Activated T-helper 2 cell treated with anti-CD3 and anti-CD28 coated beads, Interferon-gamma antibody, Interleukin-2, Interleukin-4, amounts not matched to agents 10 μg/mL and 5 μg/mL and 100 μg/mL, durations not matched to agents 14 hours and 24 hours and 36 hours (primary cell): Measurements from ENCODE around the gene STARD3. TPM values are rescaled to one million over a fixed set of nuclear protein-coding genes. Genes with fewer than 3 reads are reported as not detected.
"Not testable (repeated sequence)": the region's sequence is repeated elsewhere in the genome, so short reads cannot be mapped to it uniquely, and the experiment has no call there.

Experiments used
- DNase-seq: peaks from one replicate; pipeline ENCODE4 v3.0.0; 2021; ENCODE audit warnings: low spot score
- H3K27ac Mint-ChIP-seq: one replicate; pipeline ENCODE4 v1.8.0; 2021; ENCODE audit warnings: mixed read lengths
- H3K27me3 Mint-ChIP-seq: one replicate; pipeline ENCODE4 v1.8.0; 2021; ENCODE audit warnings: low read depth, mixed read lengths
- H3K36me3 Mint-ChIP-seq: one replicate; pipeline ENCODE4 v1.8.0; 2021; ENCODE audit warnings: low read depth, mixed read lengths
- H3K4me1 Mint-ChIP-seq: one replicate; pipeline ENCODE4 v1.8.0; 2021; ENCODE audit warnings: low read depth, mixed read lengths
- H3K4me3 Mint-ChIP-seq: one replicate; pipeline ENCODE4 v1.8.0; 2021; ENCODE audit warnings: low read depth, mild to moderate bottlenecking, moderate library complexity, mixed read lengths
- H3K9me3 Mint-ChIP-seq: one replicate; pipeline ENCODE4 v1.8.0; 2021; ENCODE audit warnings: mixed read lengths
- intact Hi-C: fragments of 100-400 bp; cut with micrococcal nuclease; formaldehyde crosslinking; loops from one replicate; pipeline ENCODE4 v1.15.1; 2023
- total RNA-seq: library from RNA; stranded (reverse); gene quantifications from 2 replicates; pipeline ENCODE4 v1.2.3, GENCODE V29; 2022

STARD3 gene
- 51.5 and 54.4 TPM in 2 replicates for total RNA-seq

DNA sequence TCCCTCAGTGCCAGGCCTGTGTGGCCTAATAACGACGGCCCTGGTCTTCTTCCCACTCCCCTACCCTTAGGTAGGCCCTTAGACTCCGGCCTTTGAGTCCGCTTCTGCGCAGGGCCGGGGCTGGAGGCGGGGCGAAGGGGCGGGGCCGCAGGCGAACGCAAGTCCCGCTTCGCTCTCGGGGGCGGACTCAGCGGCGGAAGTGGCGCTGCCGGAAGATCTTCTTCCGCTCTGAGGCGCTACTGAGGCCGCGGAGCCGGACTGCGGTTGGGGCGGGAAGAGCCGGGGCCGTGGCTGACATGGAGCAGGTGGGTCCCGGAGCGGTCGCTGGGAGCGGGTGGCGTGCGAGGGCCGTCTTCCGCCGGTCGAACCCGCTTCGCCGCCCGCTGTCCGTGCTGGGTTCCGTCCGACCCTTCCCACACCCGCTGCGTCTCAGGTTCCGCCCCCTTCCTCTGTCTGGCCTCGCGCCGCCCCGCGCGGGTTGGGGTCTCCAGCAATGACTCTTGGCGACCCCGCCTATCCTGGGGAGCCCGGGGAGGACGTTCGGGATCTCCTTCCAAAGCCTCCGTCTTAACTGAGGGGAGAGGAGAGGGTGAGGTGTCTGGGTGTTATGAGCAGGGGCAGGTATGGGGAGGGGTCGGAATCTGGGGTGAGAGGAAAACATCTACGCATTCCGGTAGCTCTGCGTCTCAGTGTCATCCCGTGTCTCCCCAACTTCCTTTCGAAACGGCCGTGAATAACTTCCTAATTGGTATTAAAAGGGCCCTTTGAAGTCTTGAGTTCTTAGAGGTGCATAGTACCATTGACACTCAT, at the start of gene STARD3:
TSS of gene STARD3 (plus strand) at position 218 of the 810 bp plus-strand sequence. CDS start 16,388 bp downstream, outside the sequence.
- peak; percentile 86 for DNase-seq
- Mint-ChIP-seq H3K4me3 (peak within 1 kb of the TSS; percentile 92), H3K4me1 (peaks cover 24% of the 10 kb centered on the region), H3K27ac (peak within 1 kb of the TSS; percentile 71), H3K9me3 (no peaks in the 10 kb centered on the region), H3K27me3 (no peaks in the 10 kb centered on the region), H3K36me3 (peaks cover 2% of the 10 kb centered on the region)
- intact Hi-C loops, result loop anchor here (2.0 to 5.0 kb wide), 2 partner anchors 115 to 344 kb away; partner anchors contain the start of gene PSMD3

DNA sequence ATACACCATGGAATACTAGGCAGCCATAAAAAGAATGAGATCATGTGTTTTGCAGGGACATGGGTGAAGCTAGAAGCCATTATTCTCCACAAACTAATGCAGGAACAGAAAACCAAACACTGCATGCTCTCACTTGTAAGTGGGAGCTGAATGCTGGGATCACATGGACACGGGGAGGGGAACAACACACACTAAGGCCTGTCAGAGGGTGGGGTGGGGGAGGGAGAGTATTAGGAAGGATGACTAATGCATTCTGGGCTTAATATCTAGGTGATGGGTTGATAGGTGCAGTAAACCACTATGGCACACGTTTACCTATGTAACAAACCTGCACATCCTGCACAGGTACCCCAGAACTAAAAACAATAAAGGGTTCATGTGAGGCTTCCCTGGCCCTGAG, 46.8 kb upstream of the STARD3 start:
- peaks cover 28% of the 10 kb centered on the region for H3K27me3 Mint-ChIP-seq
- H3K36me3 Mint-ChIP-seq, intact Hi-C loops, H3K27ac Mint-ChIP-seq, H3K4me1 Mint-ChIP-seq, H3K9me3 Mint-ChIP-seq, H3K4me3 Mint-ChIP-seq, DNase-seq: not testable (repeated sequence)

DNA sequence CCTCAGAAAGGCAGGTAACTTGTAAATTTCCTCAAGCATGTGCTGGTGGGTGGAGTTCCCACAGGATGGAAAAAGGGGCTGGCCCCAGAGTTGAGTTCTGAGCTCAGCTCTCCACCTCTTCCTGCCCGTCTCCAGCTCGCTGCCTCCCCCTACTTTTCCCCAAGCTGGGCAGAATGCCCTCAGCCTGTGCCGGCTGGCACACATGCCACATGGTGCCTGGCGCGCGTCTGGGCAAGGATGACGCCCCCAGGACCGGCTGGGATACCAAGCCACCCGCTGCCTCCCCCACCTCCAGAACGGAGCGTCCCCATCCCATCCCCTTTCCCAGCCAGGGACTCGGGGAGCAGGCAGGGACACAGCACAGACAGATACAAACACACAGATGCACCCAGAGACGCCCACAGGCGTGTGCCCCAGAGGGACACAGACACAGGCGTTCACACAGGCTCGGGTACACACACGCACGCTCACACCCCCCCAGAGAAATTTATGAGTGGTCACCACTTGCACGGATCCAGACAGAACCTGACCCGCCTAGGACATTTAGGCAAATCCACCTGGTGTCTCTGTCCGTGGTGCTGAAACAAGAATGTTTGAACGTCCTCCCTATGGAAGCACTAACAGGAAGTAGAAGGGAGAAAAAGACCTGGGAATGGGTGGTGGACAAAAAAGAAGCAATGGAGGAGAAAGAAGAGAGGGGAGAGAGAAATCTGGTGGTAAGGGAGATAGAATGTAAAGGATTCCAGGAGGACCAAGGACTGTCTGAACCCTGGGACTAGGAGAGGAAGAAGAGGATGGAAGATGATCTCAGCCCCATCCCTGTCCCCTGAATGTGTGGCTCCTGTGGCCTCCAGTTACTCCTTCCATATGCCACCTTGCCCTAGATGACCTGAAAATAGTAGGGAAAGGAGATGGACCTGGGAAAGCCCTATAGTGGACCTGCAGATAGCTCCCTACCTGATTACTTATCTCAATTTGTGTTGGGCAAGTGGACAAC, 44.7 kb upstream of the STARD3 start:
- Mint-ChIP-seq H3K36me3 (no peaks in the 10 kb centered on the region), H3K9me3 (no peaks in the 10 kb centered on the region), H3K27me3 (peaks cover 47% of the 10 kb centered on the region), H3K4me1 (no peaks in the 10 kb centered on the region), H3K4me3 (no peak overlapping the region), H3K27ac (no peak overlapping the region)
- DNase-seq, result no peak
- intact Hi-C loops, result no loop called here

DNA sequence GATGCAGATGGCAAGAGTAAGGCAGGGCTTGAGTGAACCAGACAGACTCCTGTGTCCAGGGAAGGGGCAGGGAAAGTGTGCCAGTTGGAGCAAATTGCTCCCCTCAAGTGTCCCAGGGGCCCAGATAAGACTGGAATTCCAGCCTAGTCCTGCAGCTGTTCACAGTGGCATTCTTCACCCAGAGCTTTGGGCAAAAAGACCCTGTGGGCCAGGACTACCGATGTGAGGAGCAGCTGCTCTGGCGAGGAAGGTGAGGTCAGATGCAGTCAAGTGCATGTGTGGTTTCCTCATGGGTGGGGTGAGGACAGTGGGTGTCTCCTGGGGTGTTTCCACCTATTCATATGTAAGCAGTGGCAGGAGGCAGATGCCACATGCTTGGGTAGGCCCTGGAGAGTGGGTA, 43.6 kb upstream of the STARD3 start:
- H3K4me1 Mint-ChIP-seq, result peaks cover 2% of the 10 kb centered on the region
- H3K27me3 Mint-ChIP-seq, result peaks cover 55% of the 10 kb centered on the region
- H3K27ac Mint-ChIP-seq, result no peak overlapping the region
- no peaks in the 10 kb centered on the region for H3K36me3 Mint-ChIP-seq
- no peak overlapping the region for H3K4me3 Mint-ChIP-seq
- no peaks in the 10 kb centered on the region for H3K9me3 Mint-ChIP-seq
- intact Hi-C loops, result no loop called here
- DNase-seq, result no peak

DNA sequence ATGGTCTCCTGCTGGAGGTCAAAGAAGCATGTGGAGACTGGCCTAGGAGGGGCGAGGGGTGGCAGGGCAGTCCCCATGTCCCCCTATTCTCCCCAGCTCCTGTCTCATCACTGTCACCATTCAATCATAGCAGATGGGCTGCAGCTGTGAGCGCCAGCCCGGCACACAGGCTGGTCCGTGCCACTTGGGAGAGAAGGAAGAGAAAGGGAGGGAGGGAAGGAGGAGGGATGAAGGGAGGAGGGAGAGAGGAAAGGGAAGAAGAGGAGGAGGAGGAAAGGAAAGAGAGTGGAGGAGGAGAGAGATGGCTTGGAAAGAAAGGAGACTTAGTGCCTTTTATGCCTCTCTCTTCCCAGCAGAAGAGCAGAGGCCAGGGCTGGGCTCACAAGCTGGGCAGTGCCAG, 41.6 kb upstream of the STARD3 start:
- intact Hi-C loops, result no loop called here
- Mint-ChIP-seq H3K27ac (no peak overlapping the region), H3K27me3 (peaks cover 65% of the 10 kb centered on the region), H3K4me1 (peaks cover 2% of the 10 kb centered on the region), H3K9me3 (no peaks in the 10 kb centered on the region), H3K4me3 (no peak overlapping the region), H3K36me3 (no peaks in the 10 kb centered on the region)
- DNase-seq, result no peak

DNA sequence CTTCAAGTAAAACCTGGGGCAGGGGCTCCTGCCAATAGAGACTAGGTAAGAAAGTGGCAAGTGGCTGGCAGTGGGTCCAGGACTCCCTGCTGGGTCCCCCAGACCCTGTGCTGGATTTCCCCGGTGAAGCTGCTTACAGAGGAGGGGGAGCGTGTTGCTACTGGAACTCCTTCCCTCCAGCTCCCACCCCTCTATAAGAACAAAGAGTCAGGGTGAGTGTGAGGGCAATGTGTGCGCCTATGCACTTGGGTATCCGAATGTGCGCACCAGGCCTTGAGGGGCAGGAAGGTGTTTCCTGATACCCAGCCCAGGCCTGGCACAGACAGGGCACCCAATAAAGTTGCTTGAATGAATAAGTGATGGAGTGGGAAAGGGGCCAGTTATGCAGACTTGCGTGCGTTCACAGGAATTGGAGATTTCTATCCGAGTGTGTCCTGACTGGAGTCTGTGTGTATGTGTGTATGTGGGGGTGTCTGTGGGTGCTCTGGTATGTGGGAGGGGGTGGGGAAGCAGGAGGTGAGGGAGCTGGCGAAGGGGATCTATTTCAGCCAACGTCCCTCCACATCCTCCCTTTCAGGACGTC, 40.9 kb upstream of the STARD3 start:
- H3K36me3 Mint-ChIP-seq, result no peaks in the 10 kb centered on the region
- peaks cover 2% of the 10 kb centered on the region for H3K4me1 Mint-ChIP-seq
- DNase-seq, result no peak
- no peak overlapping the region for H3K4me3 Mint-ChIP-seq
- H3K27me3 Mint-ChIP-seq, result peaks cover 72% of the 10 kb centered on the region
- H3K9me3 Mint-ChIP-seq, result no peaks in the 10 kb centered on the region
- intact Hi-C loops, result no loop called here
- no peak overlapping the region for H3K27ac Mint-ChIP-seq

DNA sequence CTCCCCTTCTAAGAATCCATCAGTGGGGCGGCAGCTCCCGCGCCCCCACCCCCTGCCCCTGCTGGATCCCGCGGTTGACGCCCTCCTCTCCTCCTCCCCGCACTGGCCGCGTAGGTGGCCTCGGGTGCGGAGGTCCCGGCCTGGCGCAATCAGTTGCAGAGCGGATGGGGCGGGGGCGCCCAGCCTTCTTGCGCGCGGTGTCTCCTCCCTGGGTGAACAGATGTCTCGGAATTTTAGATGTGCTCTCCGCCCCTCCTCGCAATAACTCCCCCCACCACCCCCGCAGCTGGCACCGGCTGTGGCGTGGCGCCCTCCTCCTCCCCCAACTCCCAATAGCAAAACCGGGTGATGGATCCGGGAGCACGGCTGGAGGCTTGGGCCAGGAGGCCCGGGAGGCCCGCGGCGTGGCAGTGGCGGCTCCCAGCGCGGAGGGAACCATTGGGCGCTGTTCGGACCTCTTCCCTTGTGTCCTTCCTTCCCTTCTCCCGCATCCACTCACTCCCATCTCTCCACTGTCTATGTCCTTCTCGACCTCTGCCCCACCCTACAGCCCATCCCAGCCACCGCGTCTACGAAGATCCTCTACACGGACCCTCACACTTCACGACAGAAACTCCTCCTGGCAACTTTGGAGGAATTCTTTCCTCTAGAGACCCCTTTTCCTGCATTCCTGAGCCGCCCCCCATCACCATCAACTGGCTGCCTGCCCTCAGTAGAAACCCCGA, 40.2 kb upstream of the STARD3 start:
- DNase-seq, result no peak
- H3K36me3 Mint-ChIP-seq, result no peaks in the 10 kb centered on the region
- peaks cover 2% of the 10 kb centered on the region for H3K4me1 Mint-ChIP-seq
- intact Hi-C loops, result no loop called here
- no peak overlapping the region for H3K27ac Mint-ChIP-seq
- peaks cover 77% of the 10 kb centered on the region for H3K27me3 Mint-ChIP-seq
- no peak overlapping the region for H3K4me3 Mint-ChIP-seq
- H3K9me3 Mint-ChIP-seq, result no peaks in the 10 kb centered on the region

DNA sequence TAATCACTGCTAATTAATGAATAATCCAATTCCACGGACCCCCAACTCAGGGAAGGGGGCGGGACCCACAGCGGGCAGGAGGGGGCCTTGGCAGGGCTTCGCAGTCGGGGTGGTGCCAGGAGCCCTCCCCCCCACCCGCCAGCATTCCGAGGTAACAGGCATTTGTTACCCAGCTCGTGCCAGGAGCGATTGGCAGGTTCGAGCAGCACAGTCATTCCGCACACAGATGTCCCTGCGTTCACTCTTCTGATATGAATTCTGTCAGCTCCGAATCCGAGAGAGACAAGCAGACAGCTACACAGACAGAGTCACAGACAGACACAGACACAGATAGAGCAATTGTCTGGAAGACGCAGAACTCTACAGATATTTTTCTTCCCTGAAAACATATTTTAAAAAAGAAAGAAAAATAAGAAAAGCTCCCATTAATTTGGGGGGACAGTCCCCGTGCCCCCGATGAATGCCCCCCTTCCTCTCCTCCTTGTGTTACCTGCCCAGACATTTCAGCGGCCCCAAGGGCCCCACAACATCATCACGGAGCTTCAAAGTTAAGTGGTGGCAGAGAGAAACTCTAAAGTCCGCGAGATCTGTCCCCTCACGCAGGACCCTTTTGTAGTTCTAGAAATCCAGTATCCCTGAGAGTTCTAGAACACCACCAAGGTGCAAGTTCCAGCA, 39.4 kb upstream of the STARD3 start:
- no peaks in the 10 kb centered on the region for H3K9me3 Mint-ChIP-seq
- no peaks in the 10 kb centered on the region for H3K36me3 Mint-ChIP-seq
- H3K4me3 Mint-ChIP-seq, result no peak overlapping the region
- intact Hi-C loops, result no loop called here
- H3K27ac Mint-ChIP-seq, result no peak overlapping the region
- peaks cover 82% of the 10 kb centered on the region for H3K27me3 Mint-ChIP-seq
- H3K4me1 Mint-ChIP-seq, result peaks cover 3% of the 10 kb centered on the region
- no peak for DNase-seq

DNA sequence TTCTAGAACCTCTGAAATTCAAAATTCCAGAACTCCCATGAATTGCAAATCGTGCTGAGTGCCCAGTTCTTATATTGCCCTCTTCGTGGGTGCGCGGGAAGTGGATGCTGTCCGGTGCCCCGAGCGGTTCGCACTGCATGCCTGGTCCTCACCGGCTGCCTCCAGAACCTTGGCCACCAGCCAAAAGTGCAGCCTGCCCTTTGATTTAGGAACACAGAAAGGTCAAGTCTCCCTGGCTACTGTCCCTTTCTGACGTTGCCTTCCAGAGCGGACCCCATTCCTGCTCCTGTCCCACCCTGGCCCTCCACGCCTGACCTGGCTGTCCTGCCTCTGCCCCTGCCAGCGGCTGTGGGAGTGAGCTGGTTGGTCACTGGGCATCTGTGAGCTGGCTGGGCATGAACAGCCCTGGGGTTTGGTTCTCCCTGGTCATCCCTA, 38.9 kb upstream of the STARD3 start:
- intact Hi-C loops, result no loop called here
- H3K9me3 Mint-ChIP-seq, result no peaks in the 10 kb centered on the region
- peaks cover 87% of the 10 kb centered on the region for H3K27me3 Mint-ChIP-seq

DNA sequence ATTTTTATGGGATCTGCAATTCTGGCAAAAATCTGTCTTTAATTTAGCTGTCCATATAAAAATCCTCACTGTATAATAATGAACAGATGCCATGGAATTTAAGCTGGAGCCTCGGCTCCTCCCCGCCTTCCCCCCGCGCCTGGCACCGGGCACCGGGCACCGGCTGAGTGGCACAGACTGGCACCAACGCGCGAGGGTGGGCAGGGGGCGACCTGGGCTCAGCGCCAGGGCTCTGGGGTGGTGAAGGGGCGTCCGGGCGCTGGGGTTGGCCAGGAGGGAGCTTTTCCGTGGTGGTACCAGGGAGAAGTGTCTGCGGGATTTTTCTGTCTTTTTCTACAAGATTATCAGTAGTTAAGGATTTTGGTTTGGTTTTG, 38.3 kb upstream of the STARD3 start:
- no peaks in the 10 kb centered on the region for H3K9me3 Mint-ChIP-seq
- H3K36me3 Mint-ChIP-seq, result no peaks in the 10 kb centered on the region
- H3K27me3 Mint-ChIP-seq, result peaks cover 87% of the 10 kb centered on the region
- H3K4me3 Mint-ChIP-seq, result no peak overlapping the region
- intact Hi-C loops, result no loop called here
- H3K27ac Mint-ChIP-seq, result no peak overlapping the region
- H3K4me1 Mint-ChIP-seq, result peaks cover 9% of the 10 kb centered on the region
- no peak for DNase-seq

More for the DNA sequence above, 38.9 kb upstream of the STARD3 start:
- DNase-seq, result no peak
- H3K27ac Mint-ChIP-seq, result no peak overlapping the region
- H3K4me3 Mint-ChIP-seq, result no peak overlapping the region
- H3K36me3 Mint-ChIP-seq, result no peaks in the 10 kb centered on the region
- peaks cover 6% of the 10 kb centered on the region for H3K4me1 Mint-ChIP-seq

DNA sequence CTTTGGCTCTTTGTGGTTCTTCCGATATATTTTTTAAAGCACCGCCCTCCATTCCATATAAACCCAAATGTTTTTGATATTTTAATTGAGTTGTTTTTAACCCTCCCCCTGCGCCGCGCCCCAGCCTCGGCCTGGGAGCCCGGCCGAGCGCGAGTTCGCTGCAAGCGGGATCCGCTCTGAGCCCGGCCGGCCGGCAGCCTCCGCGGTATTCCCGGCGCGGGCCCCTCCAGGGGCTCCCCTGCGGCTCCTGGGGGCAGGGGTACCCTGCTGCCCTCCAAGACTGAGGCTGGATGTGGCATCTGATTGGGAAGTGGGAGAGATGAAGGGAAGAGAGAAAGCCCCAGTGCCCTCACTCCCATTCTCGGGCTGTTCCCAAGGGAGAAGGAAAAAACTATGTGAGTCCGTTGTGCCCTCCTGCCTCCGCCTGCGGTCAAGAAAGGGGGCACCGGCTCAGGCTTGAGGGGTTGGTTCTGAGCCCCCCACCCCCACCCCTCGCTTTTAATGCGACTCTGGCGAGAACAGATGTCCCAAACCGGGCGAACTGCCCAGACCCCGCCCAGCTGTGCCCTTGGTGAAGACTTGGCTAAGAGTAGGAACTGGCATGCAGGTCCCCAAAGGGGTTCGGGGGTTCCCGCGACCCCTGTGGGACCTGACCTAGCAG, 37.8 kb upstream of the STARD3 start:
- no peak for DNase-seq
- intact Hi-C loops, result no loop called here
- peaks cover 10% of the 10 kb centered on the region for H3K4me1 Mint-ChIP-seq
- H3K4me3 Mint-ChIP-seq, result no peak overlapping the region
- H3K27ac Mint-ChIP-seq, result no peak overlapping the region
- H3K27me3 Mint-ChIP-seq, result peaks cover 89% of the 10 kb centered on the region
- H3K36me3 Mint-ChIP-seq, result no peaks in the 10 kb centered on the region
- H3K9me3 Mint-ChIP-seq, result no peaks in the 10 kb centered on the region
